Activated naive CD4-positive, alpha-beta T cell treated with anti-CD3 and anti-CD28 coated beads for 36 hours (primary cell): ENCODE data around the gene RAD23A. TPM values are rescaled to one million over a fixed set of nuclear protein-coding genes. Genes with fewer than 3 reads are reported as not detected.

ENCODE experiments used
- microRNA-seq: library from miRNA; unstranded; fragments of <30 nt; microRNA quantifications from one replicate; pipeline ENCODE4 v1.2.0, GENCODE V29; 2022; ENCODE audit warnings: borderline microRNAs expressed, borderline replicate concordance
- total RNA-seq, 2 experiments: library from RNA; stranded (reverse); gene quantifications; one replicate each; pipeline ENCODE4 v1.2.3, GENCODE V29; 2021

RAD23A gene
- total RNA-seq, 2 experiments from 2014 or later: 219 to 223 TPM

Small RNA genes lying within 50 kb of the gene (microRNA-seq; reads per million reads assigned to microRNA genes)
- gene MIR5695 (not detected), gene MIR6515 (6.0 reads per million, percentile 7 among the genes with 10 or more reads in this experiment)

Other genes starting within 250 kb of the RAD23A start
- gene FBXW9, start 249.2 kb upstream of the RAD23A start, total RNA-seq: 1 to 10 TPM; 7.2 to 8.7 TPM
- 10 to 100 TPM; 80.7 to 81.1 TPM for gene TNPO2, start 221.9 kb upstream of the RAD23A start, total RNA-seq
- gene TRIR, start 211.2 kb upstream of the RAD23A start, total RNA-seq: 100 to 1,000 TPM; 119 to 126 TPM
- 10 to 100 TPM; 47.7 TPM for gene GET3, start 208.4 kb upstream of the RAD23A start, total RNA-seq
- not detected for gene BEST2, start 194.1 kb upstream of the RAD23A start, total RNA-seq
- gene HOOK2, start 170.3 kb upstream of the RAD23A start, total RNA-seq: 10 to 100 TPM; 14.0 to 14.9 TPM
- gene JUNB, start 154.4 kb upstream of the RAD23A start, total RNA-seq: 100 to 1,000 TPM; 292 to 296 TPM
- 100 to 1,000 TPM; 237 to 249 TPM for gene PRDX2, start 144.1 kb upstream of the RAD23A start, total RNA-seq
- 10 to 100 TPM; 41.4 to 43.2 TPM for gene THSD8, start 143.8 kb upstream of the RAD23A start, total RNA-seq
- gene RNASEH2A, start 139.3 kb upstream of the RAD23A start, total RNA-seq: 10 to 100 TPM; 54.8 to 55.6 TPM
- not detected for gene RTBDN, start 111.3 kb upstream of the RAD23A start, total RNA-seq
- 1 to 10 TPM; 1.2 to 1.5 TPM for gene MAST1, start 107.3 kb upstream of the RAD23A start, total RNA-seq
- gene DNASE2, start 64.4 kb upstream of the RAD23A start, total RNA-seq: 10 to 100 TPM; 30.9 to 31.6 TPM
- under 1 TPM; 0.17 to 0.21 TPM for gene KLF1, start 58.7 kb upstream of the RAD23A start, total RNA-seq
- gene GCDH, start 54.7 kb upstream of the RAD23A start, total RNA-seq: 10 to 100 TPM; 36.3 to 38.3 TPM
- 1 to 10 TPM; 3.4 to 5.4 TPM for gene SYCE2, start 26.6 kb upstream of the RAD23A start, total RNA-seq
- gene FARSA, start 12.2 kb upstream of the RAD23A start, total RNA-seq: 10 to 100 TPM; 77.9 to 82.8 TPM
- 100 to 1,000 TPM; 407 to 431 TPM for gene CALR, start 7.3 kb upstream of the RAD23A start, total RNA-seq
- 10 to 100 TPM; 27.4 to 28.6 TPM for gene GADD45GIP1, start 11.4 kb downstream of the RAD23A start, total RNA-seq
- gene DAND5, start 23.7 kb downstream of the RAD23A start, total RNA-seq: not detected
- gene NFIX, start 49.6 kb downstream of the RAD23A start, total RNA-seq: 1 to 10 TPM; 6.2 to 6.4 TPM
- 1 to 10 TPM; 1.8 to 2.2 TPM for gene LYL1, start 157.0 kb downstream of the RAD23A start, total RNA-seq
- 10 to 100 TPM; 55.8 to 59.6 TPM for gene TRMT1, start 170.9 kb downstream of the RAD23A start, total RNA-seq
- gene NACC1, start 172.4 kb downstream of the RAD23A start, total RNA-seq: 10 to 100 TPM; 41.3 to 45.0 TPM
- 10 to 100 TPM; 48.3 to 48.9 TPM for gene STX10, start 204.5 kb downstream of the RAD23A start, total RNA-seq
- gene IER2, start 204.5 kb downstream of the RAD23A start, total RNA-seq: 100 to 1,000 TPM; 120 to 123 TPM